Natural killer cell (primary cell): ENCODE measurements around the gene MVK. TPM values are rescaled to one million over a fixed set of nuclear protein-coding genes. Genes with fewer than 3 reads are reported as not detected.
A peak's percentile ranks its signal among the peaks of the same experiment; 100 is the strongest.

Experiments used
- ATAC-seq, 3 donors: fragments of 150-1000 bp in 2 of 3; fragments of 200-7000 bp in 1 of 3; cut with Tn5 transposase; 1 replicate in 1 of 3; 2 replicates in 2 of 3; pipeline ENCODE4 v1.10.0; 2021; ENCODE audit warnings: mild to moderate bottlenecking in 2 of 3, moderate library complexity in 2 of 3
- DNase-seq, 2 donors: peaks; one replicate each; pipeline versions ENCODE4 v3.0.0 to v3.0.0-alpha.2; 2013 to 2021; ENCODE audit warnings: mixed read lengths in 1 of 2
- H3K27ac ChIP-seq: one replicate; pipeline ENCODE4 v1.5.1; 2013; ENCODE audit warnings: mild to moderate bottlenecking, low read length
- H3K27me3 ChIP-seq: one replicate; pipeline ENCODE4 v1.6.1; 2013; ENCODE audit warnings: low read length; ENCODE audit not compliant: control insufficient read depth, insufficient read depth
- H3K36me3 ChIP-seq: one replicate; pipeline ENCODE4 v1.6.1; 2013; ENCODE audit warnings: low read length; ENCODE audit not compliant: control insufficient read depth, insufficient read depth
- H3K4me1 ChIP-seq: one replicate; pipeline ENCODE4 v1.6.1; 2013; ENCODE audit warnings: low read length; ENCODE audit not compliant: control insufficient read depth, insufficient read depth
- H3K4me3 ChIP-seq: one replicate; pipeline ENCODE4 v1.5.1; 2013; ENCODE audit warnings: low read length
- H3K9me3 ChIP-seq: one replicate; pipeline ENCODE4 v1.6.1; 2013; ENCODE audit warnings: low read length; ENCODE audit not compliant: control insufficient read depth, insufficient read depth
- H3K27ac Mint-ChIP-seq, 2 donors: one replicate each; pipeline ENCODE4 v1.8.0; 2022; ENCODE audit warnings: mild to moderate bottlenecking in 2 of 2, mixed read lengths in 2 of 2, moderate library complexity in 1 of 2
- H3K27me3 Mint-ChIP-seq, 2 donors: one replicate each; pipeline ENCODE4 v1.8.0; 2022; ENCODE audit warnings: low read depth in 2 of 2, mixed read lengths in 2 of 2
- H3K36me3 Mint-ChIP-seq: one replicate; pipeline ENCODE4 v1.8.0; 2022; ENCODE audit warnings: mixed read lengths
- H3K4me1 Mint-ChIP-seq, 2 donors: one replicate each; pipeline ENCODE4 v1.8.0; 2022; ENCODE audit warnings: mixed read lengths in 2 of 2
- H3K4me3 Mint-ChIP-seq: one replicate; pipeline ENCODE4 v1.8.0; 2022; ENCODE audit warnings: mild to moderate bottlenecking, moderate library complexity, mixed read lengths
- H3K9me3 Mint-ChIP-seq, 2 donors: one replicate each; pipeline ENCODE4 v1.8.0; 2022; ENCODE audit warnings: mixed read lengths in 2 of 2
- WGBS: methylation state at CpG from one replicate; pipeline ENCODE4 v1.1.7; 2013; ENCODE audit warnings: missing lambda C conversion rate; ENCODE audit not compliant: insufficient coverage; 5-methylcytosine and 5-hydroxymethylcytosine counted together
- intact Hi-C: fragments of 100-400 bp; cut with micrococcal nuclease; formaldehyde crosslinking; loops from one replicate; pipeline ENCODE4 v1.14.2; 2022
- total RNA-seq, 4 donors: library from RNA; stranded (reverse); fragments of 120-200 nt in 1 of 4; gene quantifications; one replicate each; pipeline versions ENCODE4 v1.2.3 to v1.2.4, GENCODE V29; 2013 to 2022
- TF ChIP-seq, protein P1 (sequence below): fragments of 200-600 bp; IDR thresholded peaks from one replicate; pipeline ENCODE4 v1.8.0; 2022; ENCODE audit warnings: antibody characterized with exemption

Gene MVK
- total RNA-seq, 3 donors from 2014 or later (not counting 1 experiment from before 2014, with no cell fraction given): 9.4 to 16.6 (median 16.2) TPM

DNA sequence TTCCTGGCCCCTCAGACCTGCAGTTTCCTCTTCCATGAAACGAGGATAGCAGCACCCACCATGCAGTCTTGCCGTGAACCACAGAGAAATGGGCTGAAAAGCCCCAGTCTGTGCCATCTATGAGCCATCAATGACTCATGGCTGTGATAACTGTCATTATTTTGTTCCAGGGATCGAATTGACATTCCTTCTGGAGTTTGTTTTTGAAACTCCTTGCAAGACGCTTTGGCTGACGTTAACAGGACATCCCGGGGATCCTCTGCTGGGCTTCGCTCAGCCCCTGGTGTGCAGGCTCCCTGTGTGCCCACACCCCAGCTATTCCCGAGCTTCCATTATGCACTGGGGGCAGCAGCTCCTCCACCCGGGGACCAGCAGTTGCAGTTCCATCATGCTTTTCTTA is 34.1 kb upstream of the MVK start:
- Mint-ChIP-seq H3K4me1 (peaks cover 21 to 25% of the 10 kb centered on the region in 2 donors), H3K36me3 (no peaks in the 10 kb centered on the region), H3K27ac (no peak overlapping the region), H3K27me3 (no peaks in the 10 kb centered on the region), H3K9me3 (no peaks in the 10 kb centered on the region), H3K4me3 (no peak overlapping the region)
- ATAC-seq (no peak), DNase-seq (no peak)
- TF ChIP-seq, protein P1, sequence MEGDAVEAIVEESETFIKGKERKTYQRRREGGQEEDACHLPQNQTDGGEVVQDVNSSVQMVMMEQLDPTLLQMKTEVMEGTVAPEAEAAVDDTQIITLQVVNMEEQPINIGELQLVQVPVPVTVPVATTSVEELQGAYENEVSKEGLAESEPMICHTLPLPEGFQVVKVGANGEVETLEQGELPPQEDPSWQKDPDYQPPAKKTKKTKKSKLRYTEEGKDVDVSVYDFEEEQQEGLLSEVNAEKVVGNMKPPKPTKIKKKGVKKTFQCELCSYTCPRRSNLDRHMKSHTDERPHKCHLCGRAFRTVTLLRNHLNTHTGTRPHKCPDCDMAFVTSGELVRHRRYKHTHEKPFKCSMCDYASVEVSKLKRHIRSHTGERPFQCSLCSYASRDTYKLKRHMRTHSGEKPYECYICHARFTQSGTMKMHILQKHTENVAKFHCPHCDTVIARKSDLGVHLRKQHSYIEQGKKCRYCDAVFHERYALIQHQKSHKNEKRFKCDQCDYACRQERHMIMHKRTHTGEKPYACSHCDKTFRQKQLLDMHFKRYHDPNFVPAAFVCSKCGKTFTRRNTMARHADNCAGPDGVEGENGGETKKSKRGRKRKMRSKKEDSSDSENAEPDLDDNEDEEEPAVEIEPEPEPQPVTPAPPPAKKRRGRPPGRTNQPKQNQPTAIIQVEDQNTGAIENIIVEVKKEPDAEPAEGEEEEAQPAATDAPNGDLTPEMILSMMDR: no peak
- no peak overlapping the region for H3K4me3 ChIP-seq
- no peaks in the 10 kb centered on the region for H3K27me3 ChIP-seq
- no peaks in the 10 kb centered on the region for H3K9me3 ChIP-seq
- 74% methylated on average over 9 of the region's 9 CpGs for WGBS
- peaks cover 16% of the 10 kb centered on the region for H3K4me1 ChIP-seq
- peaks cover 4% of the 10 kb centered on the region for H3K36me3 ChIP-seq
- H3K27ac ChIP-seq: no peak overlapping the region
- intact Hi-C loops: no loop called here

DNA sequence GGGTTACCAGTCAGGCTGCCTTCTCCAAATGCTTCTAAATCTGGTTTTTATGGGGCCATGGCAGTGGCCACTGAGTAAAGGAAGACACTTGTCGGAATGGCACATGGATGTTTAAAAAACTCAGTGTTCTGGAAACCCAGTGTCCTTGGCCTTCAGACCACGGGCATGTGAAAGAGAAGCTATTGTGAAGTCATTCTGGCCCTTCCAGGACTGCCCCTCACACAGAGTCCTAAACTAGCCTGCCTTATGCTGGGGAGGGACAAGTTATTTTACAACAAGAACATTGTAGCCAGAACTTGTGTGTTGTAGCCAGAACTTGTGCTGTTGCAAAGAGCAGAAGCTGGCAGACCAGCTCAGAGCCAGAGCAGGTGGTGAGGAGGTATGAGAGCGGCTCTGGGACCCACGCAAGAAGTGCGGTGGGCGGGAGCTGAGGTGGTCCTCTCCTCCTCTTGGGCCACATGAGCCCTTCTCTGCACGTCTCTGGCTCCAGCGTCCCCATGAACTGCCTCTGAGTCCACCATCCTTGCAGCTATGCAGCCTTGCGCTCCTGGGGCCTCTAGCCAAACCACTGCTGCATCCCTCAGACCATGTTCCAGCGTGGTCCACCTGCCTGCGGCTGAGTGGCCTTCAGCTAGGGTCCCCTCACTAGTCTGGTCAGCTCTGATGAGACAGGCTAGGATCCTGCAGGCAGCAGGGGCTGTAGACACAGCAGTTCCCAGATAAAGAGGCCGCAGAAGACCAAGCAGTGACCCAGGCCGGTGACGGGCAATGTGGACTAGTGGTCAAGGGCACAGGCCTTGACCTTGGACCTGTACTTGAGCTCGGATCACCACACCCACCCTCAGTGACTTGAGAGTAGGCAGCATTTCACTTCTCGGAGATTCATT is 32.8 kb upstream of the MVK start:
- no peak overlapping the region for H3K4me3 ChIP-seq
- no peaks in the 10 kb centered on the region for H3K9me3 ChIP-seq
- peaks cover 29% of the 10 kb centered on the region for H3K4me1 ChIP-seq
- H3K4me1 Mint-ChIP-seq: peaks cover 34 to 37% of the 10 kb centered on the region in 2 donors
- no peaks in the 10 kb centered on the region for H3K9me3 Mint-ChIP-seq
- H3K27ac Mint-ChIP-seq: no peak overlapping the region
- DNase-seq: no peak
- WGBS: 92% methylated on average over 16 of the region's 16 CpGs
- H3K27me3 Mint-ChIP-seq: no peaks in the 10 kb centered on the region
- no peaks in the 10 kb centered on the region for H3K27me3 ChIP-seq
- no peaks in the 10 kb centered on the region for H3K36me3 ChIP-seq
- intact Hi-C loops: no loop called here
- TF ChIP-seq, protein P1: no peak
- no peaks in the 10 kb centered on the region for H3K36me3 Mint-ChIP-seq
- ATAC-seq: no peak
- no peak overlapping the region for H3K27ac ChIP-seq
- no peak overlapping the region for H3K4me3 Mint-ChIP-seq

DNA sequence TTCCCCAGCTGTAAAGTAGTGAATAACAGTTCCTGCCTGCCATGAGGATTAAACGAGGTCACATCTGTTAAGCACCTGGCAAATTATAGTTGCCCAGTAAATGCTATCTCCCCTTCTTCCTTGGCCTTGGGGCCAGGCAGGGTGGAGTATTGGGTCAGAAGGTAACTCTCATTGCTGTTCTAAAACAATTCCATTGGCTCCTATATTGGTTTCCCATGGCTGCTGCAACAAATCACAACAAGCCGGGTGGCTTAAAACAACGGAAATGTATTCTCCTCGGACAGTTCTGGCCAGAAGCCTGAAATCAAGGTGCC is 32.2 kb upstream of the MVK start:
- H3K9me3 Mint-ChIP-seq: no peaks in the 10 kb centered on the region
- H3K4me3 Mint-ChIP-seq: no peak overlapping the region
- DNase-seq (no peak), ATAC-seq (no peak)
- peaks cover 35% of the 10 kb centered on the region for H3K4me1 ChIP-seq
- no peaks in the 10 kb centered on the region for H3K36me3 Mint-ChIP-seq
- intact Hi-C loops: no loop called here
- no peaks in the 10 kb centered on the region for H3K36me3 ChIP-seq
- H3K27ac ChIP-seq: no peak overlapping the region
- TF ChIP-seq, protein P1: no peak
- no peaks in the 10 kb centered on the region for H3K9me3 ChIP-seq
- H3K27me3 Mint-ChIP-seq: no peaks in the 10 kb centered on the region
- H3K4me3 ChIP-seq: no peak overlapping the region
- H3K27ac Mint-ChIP-seq: no peak overlapping the region
- H3K27me3 ChIP-seq: no peaks in the 10 kb centered on the region
- 97% methylated on average over 4 of the region's 4 CpGs for WGBS
- peaks cover 40 to 42% of the 10 kb centered on the region in 2 donors for H3K4me1 Mint-ChIP-seq

DNA sequence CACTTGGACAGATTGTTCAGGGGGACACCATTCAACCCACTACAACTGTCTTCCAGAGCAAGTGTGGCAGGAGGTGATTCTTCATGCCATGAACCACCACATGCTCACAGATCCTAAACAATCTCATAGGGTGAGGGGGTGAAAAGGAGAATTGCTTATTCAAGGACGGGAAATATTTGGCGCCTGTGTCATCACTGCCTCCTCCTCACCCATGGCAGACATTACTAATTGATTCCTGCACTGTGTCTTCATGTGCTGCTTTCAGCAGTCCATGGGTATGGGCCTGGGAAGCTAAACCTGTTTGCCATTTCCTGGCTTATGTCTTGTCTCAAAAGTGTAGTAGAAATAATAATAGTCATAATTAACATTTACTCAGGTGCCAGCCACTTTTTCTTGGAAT is 31.6 kb upstream of the MVK start:
- H3K9me3 Mint-ChIP-seq: no peaks in the 10 kb centered on the region

More for the DNA sequence above, 31.6 kb upstream of the MVK start:
- no peak overlapping the region for H3K27ac ChIP-seq
- DNase-seq (no peak), ATAC-seq (no peak)
- no peaks in the 10 kb centered on the region for H3K9me3 ChIP-seq
- no peaks in the 10 kb centered on the region for H3K27me3 ChIP-seq
- Mint-ChIP-seq H3K36me3 (no peaks in the 10 kb centered on the region), H3K27ac (peak overlapping the region; percentile 56 to 77), H3K4me1 (peaks cover 42 to 44% of the 10 kb centered on the region in 2 donors), H3K4me3 (no peak overlapping the region), H3K27me3 (no peaks in the 10 kb centered on the region)
- peaks cover 36% of the 10 kb centered on the region for H3K4me1 ChIP-seq
- TF ChIP-seq, protein P1: no peak
- no peaks in the 10 kb centered on the region for H3K36me3 ChIP-seq
- WGBS: 100% methylated on average over 1 of the region's 2 CpGs
- intact Hi-C loops: no loop called here
- H3K4me3 ChIP-seq: no peak overlapping the region
